GM13977 (cell line): ENCODE data around the gene LRRC42.

ENCODE experiments used
- DNase-seq: peaks from one replicate; pipeline ENCODE4 v3.0.0; 2012; ENCODE audit warnings: low spot score
- CTCF ChIP-seq: IDR thresholded peaks from 2 replicates; pipeline ENCODE4 v1.5.1; 2012; ENCODE audit warnings: mild to moderate bottlenecking, control low read depth; ENCODE audit not compliant: insufficient read depth; ENCODE audit errors: extremely low read depth, missing control alignments
- in situ Hi-C: fragments of 300-500 bp; cut with MboI; formaldehyde crosslinking; loops from one replicate; pipeline ENCODE4 v1.12.0; 2022; ENCODE audit warnings: low sequenced_read_pairs, low pct_unique_long_range_greater_than_20kb, mixed read lengths, inconsistent platforms; ENCODE audit not compliant: unreplicated experiment

Gene LRRC42

GRCh38 chr1:53956308-53957168, 10.4 kb downstream of the LRRC42 start:
- in situ Hi-C loops = no loop called here
- no peak for DNase-seq

GRCh38 chr1:53957194-53957818, 11.2 kb downstream of the LRRC42 start:
- no peak for TF ChIP-seq CTCF
- in situ Hi-C loops = no loop called here
- DNase-seq = no peak

More at GRCh38 chr1:53956308-53957168, 10.4 kb downstream of the LRRC42 start:
- TF ChIP-seq CTCF = no peak

GRCh38 chr1:53959664-53960250, 13.6 kb downstream of the LRRC42 start:
- in situ Hi-C loops = loop anchor here (10.0 kb wide), 1 partner anchor 105 kb away; no protein-coding TSS in a partner anchor
- DNase-seq = peak; percentile 48
- peak; percentile 43 for TF ChIP-seq CTCF

GRCh38 chr1:53962395-53962794, 16.2 kb downstream of the LRRC42 start:
- no peak for DNase-seq
- in situ Hi-C loops = loop anchor here (10.0 kb wide), 1 partner anchor 108 kb away; no protein-coding TSS in a partner anchor
- TF ChIP-seq CTCF = no peak

- no peak for DNase-seq
- in situ Hi-C loops = loop anchor here (10.0 kb wide), 1 partner anchor 109 kb away; no protein-coding TSS in a partner anchor
These were observed 17.3 kb downstream of the LRRC42 start for GRCh38 chr1:53963460-53963859.

More at GRCh38 chr1:53963460-53963859, 17.3 kb downstream of the LRRC42 start:
- no peak for TF ChIP-seq CTCF
